GM12864 (cell line): ENCODE results near the gene SLC24A4.

Experiments used
- DNase-seq: peaks from one replicate; pipeline ENCODE4 v3.0.0-alpha.2; 2011; ENCODE audit warnings: low read depth
- H3K4me3 ChIP-seq: 2 replicates; pipeline ENCODE4 v1.5.1; 2011; ENCODE audit warnings: mild to moderate bottlenecking, low read depth, low read length, control low read depth
- TF ChIP-seq, protein P1 (sequence below): IDR thresholded peaks from 2 replicates; pipeline ENCODE4 v1.5.1; 2011; ENCODE audit warnings: low read depth, mild to moderate bottlenecking, moderate library complexity, low read length, control low read depth, inconsistent platforms; ENCODE audit errors: missing control alignments

The SLC24A4 gene

DNA sequence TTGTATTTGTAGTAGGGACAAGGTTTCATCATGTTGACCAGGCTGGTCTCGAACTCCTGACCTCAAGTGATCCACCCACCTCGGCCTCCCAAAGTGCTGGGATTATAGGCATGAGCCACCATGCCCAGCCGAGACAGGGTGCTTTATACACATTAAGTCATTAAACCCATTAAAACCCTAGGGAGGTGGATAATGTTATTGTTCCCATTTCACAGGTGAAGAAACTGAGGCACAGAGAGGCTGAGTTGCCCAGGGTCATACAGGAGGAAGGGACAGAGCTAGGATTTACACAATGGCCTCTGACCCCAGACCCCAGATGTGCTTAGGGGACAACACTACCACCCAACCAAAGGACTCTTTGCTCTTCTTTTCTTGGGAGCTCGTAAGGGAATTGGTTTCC is 139.6 kb downstream of the SLC24A4 start:
- no peak for DNase-seq
- TF ChIP-seq, protein P1, sequence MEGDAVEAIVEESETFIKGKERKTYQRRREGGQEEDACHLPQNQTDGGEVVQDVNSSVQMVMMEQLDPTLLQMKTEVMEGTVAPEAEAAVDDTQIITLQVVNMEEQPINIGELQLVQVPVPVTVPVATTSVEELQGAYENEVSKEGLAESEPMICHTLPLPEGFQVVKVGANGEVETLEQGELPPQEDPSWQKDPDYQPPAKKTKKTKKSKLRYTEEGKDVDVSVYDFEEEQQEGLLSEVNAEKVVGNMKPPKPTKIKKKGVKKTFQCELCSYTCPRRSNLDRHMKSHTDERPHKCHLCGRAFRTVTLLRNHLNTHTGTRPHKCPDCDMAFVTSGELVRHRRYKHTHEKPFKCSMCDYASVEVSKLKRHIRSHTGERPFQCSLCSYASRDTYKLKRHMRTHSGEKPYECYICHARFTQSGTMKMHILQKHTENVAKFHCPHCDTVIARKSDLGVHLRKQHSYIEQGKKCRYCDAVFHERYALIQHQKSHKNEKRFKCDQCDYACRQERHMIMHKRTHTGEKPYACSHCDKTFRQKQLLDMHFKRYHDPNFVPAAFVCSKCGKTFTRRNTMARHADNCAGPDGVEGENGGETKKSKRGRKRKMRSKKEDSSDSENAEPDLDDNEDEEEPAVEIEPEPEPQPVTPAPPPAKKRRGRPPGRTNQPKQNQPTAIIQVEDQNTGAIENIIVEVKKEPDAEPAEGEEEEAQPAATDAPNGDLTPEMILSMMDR, result no peak
- no peak overlapping the region for H3K4me3 ChIP-seq

GRCh38 chr14:92463141-92463540 is 140.2 kb downstream of the SLC24A4 start:
- TF ChIP-seq, protein P1, result no peak
- no peak for DNase-seq
- no peak overlapping the region for H3K4me3 ChIP-seq

- TF ChIP-seq, protein P1, result no peak
- no peak overlapping the region for H3K4me3 ChIP-seq
- DNase-seq, result no peak
These were observed 141.2 kb downstream of the SLC24A4 start for GRCh38 chr14:92464156-92464555.

DNA sequence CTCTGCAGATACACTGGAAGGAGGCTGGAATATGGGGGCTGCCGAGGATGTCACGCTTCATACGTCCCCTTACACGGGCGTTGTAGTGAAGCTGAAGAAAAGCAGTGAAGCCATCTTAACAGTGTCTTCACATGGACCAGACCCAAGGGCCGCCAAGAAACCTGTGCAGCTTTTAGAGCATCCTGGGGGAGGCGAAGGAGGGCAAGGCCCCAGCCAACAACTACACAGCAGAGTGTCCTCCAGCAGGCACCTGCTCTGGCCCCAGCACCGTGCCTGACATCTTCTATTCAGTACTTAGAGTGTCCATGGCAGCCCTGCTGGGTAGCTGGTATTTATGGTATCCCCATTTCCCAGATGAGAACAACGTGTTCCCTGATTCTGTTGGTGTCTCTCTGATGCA is 141.8 kb downstream of the SLC24A4 start:
- no peak overlapping the region for H3K4me3 ChIP-seq
- TF ChIP-seq, protein P1, result no peak
- DNase-seq, result no peak

DNA sequence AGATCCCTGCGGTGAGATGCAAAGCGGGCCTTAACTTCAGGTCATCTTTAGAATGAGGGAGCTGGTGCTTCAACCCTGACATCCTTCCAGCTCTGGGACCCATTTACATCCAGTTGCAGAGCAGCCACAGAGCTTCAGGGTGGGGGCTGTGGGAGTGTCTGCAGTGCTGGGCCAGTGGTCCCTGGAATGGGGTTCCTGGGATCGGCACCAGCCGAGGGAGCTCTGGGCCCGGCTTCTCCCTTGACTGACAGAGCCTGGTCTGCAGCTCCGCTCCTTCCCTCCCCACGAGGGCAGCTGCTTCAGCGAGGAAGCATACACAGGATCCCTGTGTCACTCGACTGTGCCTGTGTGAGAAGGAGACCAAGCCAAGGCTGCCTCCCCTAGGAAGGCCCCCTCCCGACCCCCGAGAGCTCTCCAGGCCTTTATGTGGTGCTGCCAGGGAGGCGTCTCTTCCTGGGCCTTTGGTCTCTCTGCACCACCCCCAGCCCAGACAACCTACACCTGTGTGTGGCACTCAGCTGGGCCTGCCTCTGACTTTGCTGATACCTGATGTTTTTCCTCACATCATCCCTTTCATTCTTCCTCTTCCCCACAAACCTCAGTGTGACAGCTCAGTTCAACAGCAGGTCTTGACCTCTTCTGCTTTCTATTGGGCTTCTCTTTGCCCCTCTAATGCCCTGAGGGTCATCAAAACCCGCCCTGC is 142.5 kb downstream of the SLC24A4 start:
- TF ChIP-seq, protein P1, result no peak
- no peak overlapping the region for H3K4me3 ChIP-seq
- no peak for DNase-seq

DNA sequence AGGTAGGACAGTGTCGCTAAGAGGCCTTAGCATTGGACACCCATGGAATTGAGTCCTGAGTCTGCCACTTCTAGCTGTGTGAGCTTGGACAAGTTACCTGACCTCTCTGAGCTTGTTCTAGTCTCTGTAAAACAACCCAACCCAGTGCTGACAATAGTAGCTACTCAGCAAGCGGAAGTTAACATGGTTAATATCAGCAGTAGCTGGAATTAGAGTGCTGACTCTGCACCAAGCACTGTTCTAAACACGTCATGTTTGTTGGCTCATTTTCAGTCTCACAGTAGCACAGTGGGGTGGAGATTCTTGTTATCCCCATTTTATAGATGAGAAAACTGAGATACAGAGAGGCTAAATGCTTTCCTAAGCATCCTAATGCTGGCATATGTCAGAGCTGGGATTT is 143.1 kb downstream of the SLC24A4 start:
- no peak for DNase-seq
- TF ChIP-seq, protein P1, result no peak
- H3K4me3 ChIP-seq, result no peak overlapping the region

DNA sequence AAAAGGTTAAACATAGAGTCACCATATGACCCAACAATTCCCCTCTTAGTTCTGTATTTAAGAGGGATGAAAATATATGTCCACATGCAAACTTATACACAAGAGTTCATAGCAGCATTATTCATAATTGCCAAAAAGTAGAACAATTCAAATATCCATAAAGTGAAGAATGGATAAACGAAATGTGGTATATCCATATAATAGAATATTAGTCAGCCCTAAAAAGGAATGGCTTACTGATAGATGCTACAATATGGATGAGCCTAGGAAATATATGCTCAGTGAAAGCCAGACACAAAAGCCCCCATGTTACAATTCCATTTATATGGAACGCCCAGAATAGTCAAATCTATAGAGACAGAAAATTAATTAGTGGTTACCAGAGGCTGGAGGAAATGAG is 146.6 kb downstream of the SLC24A4 start:
- TF ChIP-seq, protein P1, result no peak
- no peak for DNase-seq
- H3K4me3 ChIP-seq, result no peak overlapping the region
